Measurements from ENCODE around the gene SPPL3. TPM values are rescaled to one million over a fixed set of nuclear protein-coding genes. Genes with fewer than 3 reads are reported as not detected.

Gene SPPL3
- total RNA-seq, 1 donor from 2014 or later, result 22.3 TPM

DNA sequence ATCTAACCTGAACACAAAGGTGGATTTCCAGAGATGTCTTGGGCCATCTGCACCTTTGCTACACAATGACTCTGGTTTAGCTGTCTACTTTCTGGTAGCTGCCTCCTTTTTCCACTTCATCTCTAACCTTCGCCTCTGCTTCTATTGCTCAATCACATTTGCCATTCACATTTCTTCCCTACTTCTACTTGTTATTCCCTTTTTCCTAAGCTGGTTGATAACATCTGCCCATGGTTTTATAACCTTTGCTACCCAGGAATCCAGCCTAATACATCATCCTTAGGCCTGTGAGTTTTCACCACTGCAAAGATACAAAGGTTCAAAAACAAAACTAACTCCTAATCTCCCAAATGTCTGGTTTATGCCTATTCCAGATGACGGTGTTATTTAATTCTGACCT, 13.2 kb downstream of the SPPL3 start:
- TF ChIP-seq, protein P1, sequence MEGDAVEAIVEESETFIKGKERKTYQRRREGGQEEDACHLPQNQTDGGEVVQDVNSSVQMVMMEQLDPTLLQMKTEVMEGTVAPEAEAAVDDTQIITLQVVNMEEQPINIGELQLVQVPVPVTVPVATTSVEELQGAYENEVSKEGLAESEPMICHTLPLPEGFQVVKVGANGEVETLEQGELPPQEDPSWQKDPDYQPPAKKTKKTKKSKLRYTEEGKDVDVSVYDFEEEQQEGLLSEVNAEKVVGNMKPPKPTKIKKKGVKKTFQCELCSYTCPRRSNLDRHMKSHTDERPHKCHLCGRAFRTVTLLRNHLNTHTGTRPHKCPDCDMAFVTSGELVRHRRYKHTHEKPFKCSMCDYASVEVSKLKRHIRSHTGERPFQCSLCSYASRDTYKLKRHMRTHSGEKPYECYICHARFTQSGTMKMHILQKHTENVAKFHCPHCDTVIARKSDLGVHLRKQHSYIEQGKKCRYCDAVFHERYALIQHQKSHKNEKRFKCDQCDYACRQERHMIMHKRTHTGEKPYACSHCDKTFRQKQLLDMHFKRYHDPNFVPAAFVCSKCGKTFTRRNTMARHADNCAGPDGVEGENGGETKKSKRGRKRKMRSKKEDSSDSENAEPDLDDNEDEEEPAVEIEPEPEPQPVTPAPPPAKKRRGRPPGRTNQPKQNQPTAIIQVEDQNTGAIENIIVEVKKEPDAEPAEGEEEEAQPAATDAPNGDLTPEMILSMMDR (IDR thresholded peaks at IDR 0.05; ENCODE audit: insufficient read depth, low read length, poor library complexity, severe bottlenecking), result no peak
- H3K36me3 ChIP-seq (ENCODE audit: control insufficient read depth, insufficient read depth, low read length), result no peaks in the 10 kb centered on the region
- no peak overlapping the region for H3K4me3 ChIP-seq (ENCODE audit: low read depth, low read length)
- no peaks in the 10 kb centered on the region for H3K27me3 ChIP-seq (ENCODE audit: control insufficient read depth, insufficient read depth, low read length)
- no peak for DNase-seq (ENCODE audit: low read depth)

- H3K4me3 ChIP-seq (ENCODE audit: low read depth, low read length), result no peak overlapping the region
- TF ChIP-seq, protein P1 (IDR thresholded peaks at IDR 0.05; ENCODE audit: insufficient read depth, low read length, poor library complexity, severe bottlenecking), result no peak
- no peaks in the 10 kb centered on the region for H3K36me3 ChIP-seq (ENCODE audit: control insufficient read depth, insufficient read depth, low read length)
- no peak for DNase-seq (ENCODE audit: low read depth)
- H3K27me3 ChIP-seq (ENCODE audit: control insufficient read depth, insufficient read depth, low read length), result no peaks in the 10 kb centered on the region
Measured at GRCh38 chr12:120887253-120888043, 16.7 kb downstream of the SPPL3 start.

DNA sequence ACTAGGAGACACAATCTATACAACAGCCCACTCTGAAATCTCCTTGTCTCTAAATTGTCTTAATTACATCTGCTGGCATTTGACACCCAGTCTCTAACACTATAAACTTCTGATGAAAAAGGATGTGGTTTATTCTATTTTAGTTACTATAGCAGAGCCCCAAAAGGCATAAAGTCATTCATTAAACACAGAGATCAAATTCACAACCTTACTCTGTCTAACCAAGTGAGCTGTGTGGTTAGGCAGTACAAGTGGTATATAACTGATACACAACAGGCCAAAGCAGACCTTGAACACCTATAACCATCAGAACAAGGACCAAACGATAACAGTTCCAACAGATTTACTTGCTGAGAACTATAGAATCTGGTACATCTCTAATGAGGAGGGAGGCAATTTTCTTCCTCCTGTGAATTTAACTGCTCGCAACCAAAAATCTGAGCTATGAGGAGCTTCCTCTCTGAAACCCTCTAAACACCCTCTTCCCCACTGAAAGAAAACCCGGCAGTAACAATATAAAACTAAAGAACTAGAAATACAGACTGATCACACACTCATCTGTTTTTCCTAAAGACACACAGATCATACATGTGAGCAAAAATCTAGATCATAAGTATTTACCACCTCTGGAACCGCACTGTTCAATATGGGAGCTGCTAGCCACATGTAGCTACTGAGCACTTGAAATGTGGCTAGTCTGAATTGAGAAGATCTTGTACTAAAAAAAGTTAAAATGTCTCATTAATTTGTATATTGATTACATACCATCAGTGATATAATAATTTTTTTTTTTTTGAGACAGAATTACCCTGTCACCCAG, 17.7 kb downstream of the SPPL3 start:
- no peak overlapping the region for H3K4me3 ChIP-seq (ENCODE audit: low read depth, low read length)
- TF ChIP-seq, protein P1 (IDR thresholded peaks at IDR 0.05; ENCODE audit: insufficient read depth, low read length, poor library complexity, severe bottlenecking), result no peak
- no peaks in the 10 kb centered on the region for H3K27me3 ChIP-seq (ENCODE audit: control insufficient read depth, insufficient read depth, low read length)
- H3K36me3 ChIP-seq (ENCODE audit: control insufficient read depth, insufficient read depth, low read length), result no peaks in the 10 kb centered on the region
- DNase-seq (ENCODE audit: low read depth), result no peak

GRCh38 chr12:120885521-120885920, 18.6 kb downstream of the SPPL3 start:
- Histone ChIP-seq H3K4me3 (ENCODE audit: low read depth, low read length) (no peak overlapping the region), H3K27me3 (ENCODE audit: control insufficient read depth, insufficient read depth, low read length) (no peaks in the 10 kb centered on the region), H3K36me3 (ENCODE audit: control insufficient read depth, insufficient read depth, low read length) (no peaks in the 10 kb centered on the region)
- TF ChIP-seq, protein P1 (IDR thresholded peaks at IDR 0.05; ENCODE audit: insufficient read depth, low read length, poor library complexity, severe bottlenecking), result no peak
- no peak for DNase-seq (ENCODE audit: low read depth)

GRCh38 chr12:120884644-120885043, 19.5 kb downstream of the SPPL3 start:
- no peak for DNase-seq (ENCODE audit: low read depth)
- Histone ChIP-seq H3K27me3 (ENCODE audit: control insufficient read depth, insufficient read depth, low read length) (no peaks in the 10 kb centered on the region), H3K36me3 (ENCODE audit: control insufficient read depth, insufficient read depth, low read length) (no peaks in the 10 kb centered on the region), H3K4me3 (ENCODE audit: low read depth, low read length) (no peak overlapping the region)
- TF ChIP-seq, protein P1 (IDR thresholded peaks at IDR 0.05; ENCODE audit: insufficient read depth, low read length, poor library complexity, severe bottlenecking), result no peak

Data from kidney epithelial cell (primary cell).